Psoas muscle (tissue), 8 donors: Measurements from ENCODE around the gene BRD9. TPM values are rescaled to one million over a fixed set of nuclear protein-coding genes. Genes with fewer than 3 reads are reported as not detected.

Source experiments
- ATAC-seq, 4 donors: fragments of 200-7000 bp; cut with Tn5 transposase; one replicate each; pipeline ENCODE4 v1.9.1; 2020; ENCODE audit warnings: moderate library complexity in 3 of 4, mild to moderate bottlenecking in 2 of 4
- DNase-seq, 2 donors: peaks; one replicate each; pipeline ENCODE4 v3.0.0-alpha.2; 2020
- H3K27ac ChIP-seq: fragments of 200-600 bp; one replicate; pipeline ENCODE4 v1.8.0; 2022
- H3K27me3 ChIP-seq, 3 donors: fragments of 200-600 bp in 1 of 3; one replicate each; pipeline versions ENCODE4 v1.6.1 to v1.8.0; 2013 to 2022; ENCODE audit warnings: low read length in 2 of 3, mild to moderate bottlenecking in 2 of 3, moderate library complexity in 1 of 3; ENCODE audit not compliant: insufficient read depth in 3 of 3
- H3K36me3 ChIP-seq, 2 donors: fragments of 200-600 bp in 1 of 2; one replicate each; pipeline versions ENCODE4 v1.6.1 to v1.8.0; 2013 to 2022; ENCODE audit warnings: low read depth in 1 of 2, mild to moderate bottlenecking in 1 of 2, moderate library complexity in 1 of 2; ENCODE audit not compliant: insufficient read depth in 1 of 2
- H3K4me1 ChIP-seq: fragments of 200-600 bp; one replicate; pipeline ENCODE4 v1.8.0; 2022
- H3K4me3 ChIP-seq: fragments of 200-600 bp; one replicate; pipeline ENCODE4 v1.8.0; 2022; ENCODE audit warnings: mild to moderate bottlenecking
- H3K9me3 ChIP-seq: fragments of 200-600 bp; one replicate; pipeline ENCODE4 v1.8.0; 2022
- WGBS, 3 donors: extraction: QIAGEN DNeasy Blood & Tissue Kit; methylation state at CpG; one replicate each; pipeline versions ENCODE4 v1.1.6 to v1.1.7; 2013; 5-methylcytosine and 5-hydroxymethylcytosine counted together
- intact Hi-C, 2 donors: fragments of 100-400 bp; cut with DNase I; formaldehyde crosslinking; loops; one replicate each; pipeline versions ENCODE4 v1.11.0 to v1.14.2; 2022
- polyA plus RNA-seq, 3 donors: library from polyadenylated mRNA; stranded (reverse); fragments of 200-250 nt; gene quantifications; one replicate each; pipeline ENCODE4 v1.2.3, GENCODE V29; 2013
- total RNA-seq, 4 donors: library from RNA; stranded (reverse); fragmentation: NEBNext Ultra II Directional in 2 of 4; extraction: Animal tissue kit (Norgen Biotek cat#: 25700) in 2 of 4; gene quantifications; one replicate each; pipeline versions ENCODE4 v1.2.1 to v1.2.4, GENCODE V29; 2021 to 2023
- TF ChIP-seq, protein P1 (sequence below): fragments of 200-600 bp; IDR thresholded peaks from one replicate; pipeline ENCODE4 v1.8.0; 2022; ENCODE audit warnings: antibody characterized with exemption
- donor health status: healthy with polysubstance abuse.
- donor health status: DM: no; HTN: no; CAD: no; lungs with moderate emphysema.
- donor health status: Bipolar disorder and iron deficiency.
- donor health status: healthy.
- donor health status: DM: yes; HTN: yes; CAD: no.
- donor health status: DM: no; HTN: no; CAD: no.
- donor health status: DM: no; HTN: no; CAD: no.
- donor health status: DM: yes; HTN: yes; CAD: no.

The BRD9 gene
- total and polyA plus RNA-seq, 7 donors, result 18.7 to 28.0 (median 22.6) TPM

DNA sequence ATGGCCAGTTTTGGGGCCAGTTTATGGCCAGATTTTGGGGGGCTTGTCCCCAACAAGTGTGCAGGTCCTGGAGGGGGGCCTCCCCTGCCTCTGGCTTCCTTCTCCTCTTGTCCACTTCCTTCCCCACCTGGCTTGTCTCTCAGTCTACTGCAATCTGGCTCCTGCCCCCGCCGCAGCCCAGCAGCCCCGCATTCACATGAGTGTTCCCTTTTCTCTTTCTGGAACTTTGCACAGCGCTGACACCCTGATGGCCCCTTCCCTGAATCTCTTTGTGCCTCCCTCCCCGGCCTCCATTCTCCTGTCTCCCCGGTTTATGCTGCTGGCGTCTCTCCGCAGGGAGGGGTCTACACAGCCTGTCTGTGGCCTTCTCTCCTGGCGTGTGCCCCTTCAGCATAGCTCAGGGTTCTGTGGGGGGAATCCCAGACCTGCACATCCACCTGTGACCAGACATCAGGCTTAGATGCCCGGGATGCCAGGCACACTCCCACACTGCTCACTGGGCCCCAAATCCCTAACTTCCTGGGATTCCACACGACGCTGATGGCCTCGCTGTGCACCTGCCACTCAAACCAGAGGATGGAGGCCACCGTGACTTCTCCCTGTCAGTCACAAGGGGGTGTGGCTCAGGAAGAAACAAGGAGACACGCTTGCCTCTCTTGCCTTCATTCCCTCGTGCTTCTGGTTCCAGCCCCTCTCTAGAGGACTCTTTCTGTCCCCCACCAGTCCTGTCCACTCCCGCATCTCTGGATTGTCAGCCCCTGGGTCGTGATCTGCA lies 17.6 kb upstream of the BRD9 start:
- H3K4me1 ChIP-seq, result no peaks in the 10 kb centered on the region
- ATAC-seq (no peak), DNase-seq (no peak)
- H3K9me3 ChIP-seq, result no peaks in the 10 kb centered on the region
- 92 to 96% (median 94%) methylated on average over 18 of the region's 18 CpGs for WGBS, 3 donors
- TF ChIP-seq, protein P1, sequence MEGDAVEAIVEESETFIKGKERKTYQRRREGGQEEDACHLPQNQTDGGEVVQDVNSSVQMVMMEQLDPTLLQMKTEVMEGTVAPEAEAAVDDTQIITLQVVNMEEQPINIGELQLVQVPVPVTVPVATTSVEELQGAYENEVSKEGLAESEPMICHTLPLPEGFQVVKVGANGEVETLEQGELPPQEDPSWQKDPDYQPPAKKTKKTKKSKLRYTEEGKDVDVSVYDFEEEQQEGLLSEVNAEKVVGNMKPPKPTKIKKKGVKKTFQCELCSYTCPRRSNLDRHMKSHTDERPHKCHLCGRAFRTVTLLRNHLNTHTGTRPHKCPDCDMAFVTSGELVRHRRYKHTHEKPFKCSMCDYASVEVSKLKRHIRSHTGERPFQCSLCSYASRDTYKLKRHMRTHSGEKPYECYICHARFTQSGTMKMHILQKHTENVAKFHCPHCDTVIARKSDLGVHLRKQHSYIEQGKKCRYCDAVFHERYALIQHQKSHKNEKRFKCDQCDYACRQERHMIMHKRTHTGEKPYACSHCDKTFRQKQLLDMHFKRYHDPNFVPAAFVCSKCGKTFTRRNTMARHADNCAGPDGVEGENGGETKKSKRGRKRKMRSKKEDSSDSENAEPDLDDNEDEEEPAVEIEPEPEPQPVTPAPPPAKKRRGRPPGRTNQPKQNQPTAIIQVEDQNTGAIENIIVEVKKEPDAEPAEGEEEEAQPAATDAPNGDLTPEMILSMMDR, result no peak
- H3K36me3 ChIP-seq, result no peaks in the 10 kb centered on the region
- no peak overlapping the region for H3K27ac ChIP-seq
- no peak overlapping the region for H3K4me3 ChIP-seq
- intact Hi-C loops, result loop anchor here in 1 of 2 donors (10.0 kb wide), 1 partner anchor 465 kb away; the partner anchor contains the start of gene EXOC3
- H3K27me3 ChIP-seq, result no peaks in the 10 kb centered on the region

DNA sequence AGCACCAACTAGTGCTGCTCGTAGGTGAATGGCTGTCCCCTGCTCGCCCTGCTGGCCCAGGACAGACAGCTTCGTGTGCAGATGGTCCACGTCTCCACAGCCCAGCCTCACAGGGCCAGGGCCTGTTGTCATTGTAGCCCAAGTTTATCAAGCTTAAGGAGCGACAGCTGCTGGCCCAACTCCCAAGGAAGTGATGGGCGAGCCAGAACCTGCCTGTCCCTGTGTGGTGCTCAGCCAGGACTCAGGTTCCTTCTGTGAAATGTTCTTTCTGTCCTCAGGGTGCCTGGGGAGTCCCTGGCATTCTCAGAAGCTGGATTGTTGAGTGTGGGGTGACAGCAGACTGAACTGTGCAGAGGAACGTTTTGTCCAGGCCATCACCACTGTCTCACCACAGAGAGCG lies 16.5 kb upstream of the BRD9 start:
- Histone ChIP-seq H3K9me3 (no peaks in the 10 kb centered on the region), H3K4me1 (no peaks in the 10 kb centered on the region), H3K27me3 (no peaks in the 10 kb centered on the region), H3K36me3 (no peaks in the 10 kb centered on the region), H3K4me3 (no peak overlapping the region), H3K27ac (no peak overlapping the region)
- ATAC-seq (no peak), DNase-seq (no peak)
- TF ChIP-seq, protein P1, result no peak
- WGBS, 3 donors, result 59 to 88% (median 85%) methylated on average over 8 of the region's 8 CpGs
- intact Hi-C loops, result loop anchor here in 1 of 2 donors (10.0 kb wide), 1 partner anchor 464 kb away; the partner anchor contains the start of gene EXOC3

DNA sequence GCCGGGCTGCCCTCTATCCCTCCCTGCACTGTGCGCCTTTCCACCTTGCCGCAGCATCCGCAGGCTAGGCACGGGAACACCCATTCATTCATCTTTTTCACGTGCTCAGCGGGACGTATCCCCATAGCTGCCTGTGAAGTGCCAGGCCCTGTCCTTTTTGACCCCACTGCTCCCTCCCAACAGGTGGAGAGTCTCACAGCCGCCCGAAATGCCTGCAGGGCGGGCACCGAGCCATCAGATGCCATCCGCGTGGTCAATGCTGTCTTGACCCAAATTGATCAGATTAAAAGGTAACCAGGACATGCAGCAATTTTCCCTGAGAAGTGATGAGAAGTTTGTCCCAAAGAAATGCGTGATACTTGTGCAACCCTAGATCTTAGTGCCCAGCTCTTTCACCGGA lies 15.6 kb upstream of the BRD9 start:
- no peaks in the 10 kb centered on the region for H3K9me3 ChIP-seq
- no peak overlapping the region for H3K27ac ChIP-seq
- H3K36me3 ChIP-seq, result no peaks in the 10 kb centered on the region
- no peak overlapping the region for H3K4me3 ChIP-seq
- intact Hi-C loops, result loop anchor here in 1 of 2 donors (10.0 kb wide), 1 partner anchor 463 kb away; the partner anchor contains the start of gene EXOC3
- ATAC-seq (no peak), DNase-seq (no peak)
- TF ChIP-seq, protein P1, result no peak
- 94 to 97% (median 96%) methylated on average over 16 of the region's 16 CpGs for WGBS, 3 donors
- no peaks in the 10 kb centered on the region for H3K27me3 ChIP-seq
- no peaks in the 10 kb centered on the region for H3K4me1 ChIP-seq

DNA sequence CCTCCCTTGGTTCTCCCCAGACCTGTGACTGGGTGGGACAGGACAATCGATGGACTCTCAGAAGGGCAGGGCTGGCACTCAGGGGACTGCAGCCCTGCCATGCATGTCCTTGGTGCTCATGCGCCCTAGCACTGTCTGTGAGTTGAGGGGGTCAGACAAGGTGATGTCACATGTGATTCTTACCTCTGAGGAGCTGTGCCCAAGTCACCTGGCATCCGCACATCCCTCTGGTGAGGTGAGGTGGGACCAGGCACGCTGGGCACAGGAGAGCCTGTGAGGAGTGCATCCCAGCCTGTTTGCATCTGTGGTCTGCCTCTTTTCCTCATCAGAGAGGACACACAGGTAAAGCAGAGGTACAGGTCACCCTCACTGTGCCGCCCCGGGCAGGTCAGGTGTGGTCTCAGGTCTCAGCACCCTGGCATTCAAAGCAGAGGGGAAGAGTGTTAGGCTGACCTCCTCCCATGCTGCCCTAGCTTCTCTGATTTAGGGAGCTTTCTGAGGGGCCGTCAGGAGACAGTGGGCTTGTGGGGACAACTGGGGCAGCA lies 14.8 kb upstream of the BRD9 start:
- no peak overlapping the region for H3K27ac ChIP-seq
- no peaks in the 10 kb centered on the region for H3K4me1 ChIP-seq
- no peaks in the 10 kb centered on the region for H3K36me3 ChIP-seq
- no peak overlapping the region for H3K4me3 ChIP-seq
- H3K27me3 ChIP-seq, result no peaks in the 10 kb centered on the region
- intact Hi-C loops, result loop anchor here in 1 of 2 donors (10.0 kb wide), 1 partner anchor 463 kb away; the partner anchor contains the start of gene EXOC3
- no peak for ATAC-seq
- DNase-seq, result no peak
- H3K9me3 ChIP-seq, result no peaks in the 10 kb centered on the region
- TF ChIP-seq, protein P1, result no peak
- 95 to 96% (median 96%) methylated on average over 7 of the region's 7 CpGs for WGBS, 3 donors
